ENCODE data around the gene C4B.
A peak's percentile ranks its signal among the peaks of the same experiment; 100 is the strongest.
"Not testable (repeated sequence)": the region's sequence is repeated elsewhere in the genome, so short reads cannot be mapped to it uniquely, and the experiment has no call there.

C4B gene

GRCh38 chr6:32004864-32005537 is 9.6 kb upstream of the C4B start:
- not testable (repeated sequence) for H3K36me3 Mint-ChIP-seq, H3K4me3 Mint-ChIP-seq, H3K27me3 Mint-ChIP-seq, H3K27ac Mint-ChIP-seq, H3K4me1 Mint-ChIP-seq, H3K9me3 Mint-ChIP-seq
- DNase-seq (ENCODE audit: low spot score in 2 of 2) (peak in 1 of 2 donors; percentile 9), ATAC-seq (ENCODE audit: low read depth) (peak; percentile 88)

GRCh38 chr6:32005538-32005880 is 9.1 kb upstream of the C4B start:
- DNase-seq (ENCODE audit: low spot score in 2 of 2); H3K27me3 Mint-ChIP-seq; ATAC-seq (ENCODE audit: low read depth); H3K4me1 Mint-ChIP-seq; H3K4me3 Mint-ChIP-seq; H3K36me3 Mint-ChIP-seq; H3K27ac Mint-ChIP-seq; H3K9me3 Mint-ChIP-seq: not testable (repeated sequence)

DNA sequence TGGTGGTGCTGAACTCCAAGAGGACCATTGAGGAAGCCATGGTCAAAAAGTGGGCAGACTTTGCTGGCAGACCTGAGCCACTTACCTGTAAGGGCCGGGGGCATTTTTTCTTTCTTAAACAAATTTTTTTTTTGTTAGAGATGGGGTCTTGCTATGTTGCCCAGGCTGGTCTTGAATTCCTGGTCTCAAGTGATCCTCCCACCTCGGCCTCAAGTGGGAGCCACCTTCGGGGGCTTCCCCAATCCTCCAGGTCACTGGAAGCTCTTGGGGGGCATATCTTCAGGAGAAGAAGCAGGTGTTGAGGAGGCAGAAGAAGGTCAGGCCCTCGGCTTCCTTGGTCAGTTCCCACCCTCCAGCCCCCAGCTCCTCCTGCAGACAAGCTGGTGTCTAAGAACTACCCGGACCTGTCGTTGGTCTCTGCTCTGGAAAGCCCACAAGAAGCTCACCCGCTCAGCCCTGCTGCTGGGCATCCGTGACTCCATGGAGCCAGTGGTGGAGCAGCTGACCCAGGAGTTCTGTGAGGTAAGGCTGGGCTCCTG is 8.5 kb upstream of the C4B start:
- H3K27me3 Mint-ChIP-seq; ATAC-seq (ENCODE audit: low read depth); DNase-seq (ENCODE audit: low spot score in 2 of 2); H3K27ac Mint-ChIP-seq; H3K4me3 Mint-ChIP-seq; H3K36me3 Mint-ChIP-seq; H3K9me3 Mint-ChIP-seq; H3K4me1 Mint-ChIP-seq: not testable (repeated sequence)

DNA sequence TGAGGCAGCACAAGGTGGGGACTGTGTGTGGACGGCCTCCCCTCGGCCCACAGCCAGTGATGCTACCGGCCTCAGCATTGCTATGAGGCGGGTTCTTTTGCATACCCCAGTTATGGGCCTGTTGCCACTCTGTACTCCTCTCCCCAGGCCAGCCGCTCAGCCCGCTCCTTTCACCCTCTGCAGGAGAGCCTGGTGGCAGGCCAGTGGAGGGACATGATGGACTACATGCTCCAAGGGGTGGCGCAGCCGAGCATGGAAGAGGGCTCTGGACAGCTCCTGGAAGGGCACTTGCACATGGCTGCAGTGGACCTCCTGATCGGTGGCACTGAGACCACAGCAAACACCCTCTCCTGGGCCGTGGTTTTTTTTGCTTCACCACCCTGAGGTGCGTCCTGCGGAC is 7.5 kb upstream of the C4B start:
- DNase-seq (ENCODE audit: low spot score in 2 of 2); H3K36me3 Mint-ChIP-seq; H3K27me3 Mint-ChIP-seq; H3K27ac Mint-ChIP-seq; H3K9me3 Mint-ChIP-seq; ATAC-seq (ENCODE audit: low read depth); H3K4me3 Mint-ChIP-seq; H3K4me1 Mint-ChIP-seq: not testable (repeated sequence)

DNA sequence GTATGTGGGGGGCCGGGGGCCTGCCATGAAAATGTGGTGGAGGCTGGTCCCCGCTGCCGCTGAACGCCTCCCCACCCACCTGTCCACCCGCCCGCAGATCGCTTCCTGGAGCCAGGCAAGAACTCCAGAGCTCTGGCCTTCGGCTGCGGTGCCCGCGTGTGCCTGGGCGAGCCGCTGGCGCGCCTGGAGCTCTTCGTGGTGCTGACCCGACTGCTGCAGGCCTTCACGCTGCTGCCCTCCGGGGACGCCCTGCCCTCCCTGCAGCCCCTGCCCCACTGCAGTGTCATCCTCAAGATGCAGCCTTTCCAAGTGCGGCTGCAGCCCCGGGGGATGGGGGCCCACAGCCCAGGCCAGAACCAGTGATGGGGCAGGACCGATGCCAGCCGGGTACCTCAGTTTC is 6.6 kb upstream of the C4B start:
- H3K36me3 Mint-ChIP-seq; H3K4me1 Mint-ChIP-seq; ATAC-seq (ENCODE audit: low read depth); H3K4me3 Mint-ChIP-seq; H3K9me3 Mint-ChIP-seq; H3K27me3 Mint-ChIP-seq; H3K27ac Mint-ChIP-seq; DNase-seq (ENCODE audit: low spot score in 2 of 2): not testable (repeated sequence)

DNA sequence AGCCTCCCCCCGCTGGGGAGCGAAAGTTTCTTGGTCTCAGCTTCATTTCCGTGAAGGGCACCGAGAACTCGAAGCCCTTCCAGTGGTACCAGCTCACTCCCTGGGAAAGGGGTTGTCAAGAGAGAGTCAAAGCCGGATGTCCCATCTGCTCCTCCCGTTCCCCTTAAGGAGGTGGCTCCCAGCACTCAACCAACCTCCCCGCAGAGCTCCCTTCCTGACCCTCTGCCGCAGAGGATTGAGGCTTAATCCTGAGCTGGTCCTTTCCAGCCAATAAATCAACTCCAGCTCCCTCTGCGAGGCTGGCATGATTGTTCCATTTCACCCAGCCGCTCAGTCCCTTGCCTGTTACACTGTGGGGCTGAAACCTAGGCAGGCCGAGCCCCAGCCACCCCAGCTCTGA is 6.0 kb upstream of the C4B start:
- not testable (repeated sequence) for DNase-seq (ENCODE audit: low spot score in 2 of 2); H3K4me3 Mint-ChIP-seq; ATAC-seq (ENCODE audit: low read depth); H3K9me3 Mint-ChIP-seq; H3K27me3 Mint-ChIP-seq; H3K36me3 Mint-ChIP-seq; H3K27ac Mint-ChIP-seq; H3K4me1 Mint-ChIP-seq

- H3K27ac Mint-ChIP-seq; H3K36me3 Mint-ChIP-seq; H3K9me3 Mint-ChIP-seq; H3K4me3 Mint-ChIP-seq; DNase-seq (ENCODE audit: low spot score in 2 of 2); ATAC-seq (ENCODE audit: low read depth); H3K27me3 Mint-ChIP-seq; H3K4me1 Mint-ChIP-seq: not testable (repeated sequence)
Observed at GRCh38 chr6:32009537-32009936, 5.1 kb upstream of the C4B start.

DNA sequence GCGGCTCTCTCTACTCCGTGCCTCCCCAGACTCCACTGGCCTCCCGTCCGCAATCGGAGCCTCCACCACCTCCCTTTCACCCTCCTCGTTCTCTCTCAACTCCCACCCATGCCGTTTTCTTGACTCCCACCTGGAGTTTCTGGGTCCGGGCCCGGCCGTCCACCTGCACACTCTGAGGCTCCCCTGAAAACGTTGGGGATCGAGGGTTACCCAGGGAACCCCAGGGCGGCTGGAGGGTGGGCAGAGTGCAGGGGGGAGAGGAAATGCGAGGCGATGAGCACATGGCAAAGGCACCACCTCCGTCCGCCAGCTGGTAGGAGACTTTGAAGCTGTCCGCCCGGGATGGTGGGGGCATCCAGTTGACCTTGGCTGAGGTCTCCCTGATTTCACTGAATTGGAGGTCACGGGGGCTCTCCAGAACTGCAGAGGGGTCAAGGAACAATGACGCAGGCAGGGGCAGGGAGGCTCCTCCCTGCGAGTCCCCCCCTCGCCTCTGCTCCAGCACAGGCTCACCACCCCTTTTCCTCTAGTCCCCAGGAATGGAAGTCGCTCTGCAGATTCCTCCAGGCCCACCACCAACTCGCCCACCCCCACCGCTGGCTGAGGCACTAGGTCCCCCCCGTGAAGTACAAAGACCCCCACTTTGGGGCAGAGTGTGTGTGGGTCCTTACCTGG is 3.6 kb upstream of the C4B start:
- H3K27ac Mint-ChIP-seq; ATAC-seq (ENCODE audit: low read depth); H3K9me3 Mint-ChIP-seq; H3K36me3 Mint-ChIP-seq; H3K4me1 Mint-ChIP-seq; H3K4me3 Mint-ChIP-seq; DNase-seq (ENCODE audit: low spot score in 2 of 2); H3K27me3 Mint-ChIP-seq: not testable (repeated sequence)

DNA sequence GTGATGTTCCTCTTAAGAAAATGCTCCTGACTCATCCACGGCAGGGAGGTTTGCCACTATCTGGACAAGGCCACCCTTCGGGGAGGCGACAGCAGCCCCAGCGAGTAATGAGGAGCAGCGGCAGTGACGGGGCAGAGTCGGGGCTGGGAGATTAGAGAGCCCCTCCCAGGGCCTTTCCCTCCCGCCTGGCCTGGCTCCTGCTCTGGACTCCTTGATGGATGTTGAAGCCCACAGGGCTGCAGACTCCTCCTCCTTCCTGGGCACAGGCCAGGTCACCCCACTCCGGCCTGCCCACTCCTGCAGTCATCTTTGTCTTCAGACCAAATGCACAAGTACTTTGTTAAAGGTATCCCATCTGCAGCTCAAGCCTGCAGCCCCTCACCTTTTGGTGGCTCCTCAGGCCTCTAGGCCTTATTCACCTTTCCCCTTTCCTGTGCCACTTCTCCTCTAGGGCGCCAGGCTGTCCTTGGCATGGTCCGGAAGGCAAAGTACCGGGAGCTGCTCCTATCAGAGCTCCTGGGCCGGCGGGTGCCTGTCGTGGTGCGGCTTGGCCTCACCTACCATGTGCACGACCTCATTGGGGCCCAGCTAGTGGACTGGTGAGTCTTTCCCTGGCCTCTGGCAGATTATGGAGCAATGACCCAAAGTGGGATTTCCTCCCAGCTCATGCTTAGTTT is 1.5 kb upstream of the C4B start:
- DNase-seq (ENCODE audit: low spot score in 2 of 2); H3K27ac Mint-ChIP-seq; H3K4me1 Mint-ChIP-seq; H3K9me3 Mint-ChIP-seq; ATAC-seq (ENCODE audit: low read depth); H3K27me3 Mint-ChIP-seq; H3K4me3 Mint-ChIP-seq; H3K36me3 Mint-ChIP-seq: not testable (repeated sequence)

DNA sequence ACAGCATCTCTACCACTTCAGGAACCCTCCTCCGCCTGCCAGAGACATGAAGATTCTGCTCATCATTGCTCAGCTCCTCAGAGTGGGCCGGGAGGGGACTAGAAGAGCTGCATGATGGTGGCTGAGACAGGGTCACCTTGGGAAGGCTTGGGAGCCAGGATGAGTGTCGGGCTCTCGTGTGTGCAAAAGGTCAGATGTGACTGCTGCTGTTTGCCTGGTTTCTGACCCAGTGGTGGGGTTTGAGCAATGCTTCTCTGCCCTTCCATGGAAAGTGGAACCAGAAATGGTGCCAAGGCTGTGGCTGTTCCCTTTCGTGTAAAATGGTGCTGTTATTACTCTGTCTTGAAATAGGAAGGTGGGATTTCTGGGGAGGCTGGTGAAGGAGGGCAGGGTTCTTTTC is 857 bp upstream of the C4B start:
- not testable (repeated sequence) for H3K4me3 Mint-ChIP-seq

DNA sequence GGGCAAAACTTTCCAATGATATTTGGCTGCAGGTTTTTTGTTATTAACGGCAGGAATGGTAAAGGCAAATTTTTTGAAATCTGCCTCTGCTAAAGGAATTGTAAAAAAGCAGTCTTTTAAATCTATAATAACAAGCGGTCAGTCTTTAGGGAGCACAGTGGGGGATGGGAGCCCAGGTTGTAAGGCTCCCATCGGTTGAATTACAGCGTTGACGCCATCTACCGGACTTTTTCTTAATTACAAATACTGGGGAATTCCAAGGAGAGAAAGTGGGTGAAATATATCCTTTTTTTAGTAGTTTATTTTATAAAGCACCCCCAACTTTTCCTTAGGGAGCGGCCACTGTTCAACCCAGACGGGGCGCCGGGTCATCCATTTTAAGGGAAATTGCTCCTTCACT is 7.5 kb downstream of the C4B start:
- not testable (repeated sequence) for H3K36me3 Mint-ChIP-seq; ATAC-seq (ENCODE audit: low read depth); H3K4me3 Mint-ChIP-seq

More for the DNA sequence above, 857 bp upstream of the C4B start:
- ATAC-seq (ENCODE audit: low read depth); H3K27me3 Mint-ChIP-seq; H3K27ac Mint-ChIP-seq; DNase-seq (ENCODE audit: low spot score in 2 of 2); H3K36me3 Mint-ChIP-seq; H3K9me3 Mint-ChIP-seq; H3K4me1 Mint-ChIP-seq: not testable (repeated sequence)

GRCh38 chr6:32028631-32029030 is 14.0 kb downstream of the C4B start:
- not testable (repeated sequence) for DNase-seq (ENCODE audit: low spot score in 2 of 2); ATAC-seq (ENCODE audit: low read depth); H3K36me3 Mint-ChIP-seq; H3K27me3 Mint-ChIP-seq; H3K4me1 Mint-ChIP-seq; H3K27ac Mint-ChIP-seq; H3K9me3 Mint-ChIP-seq; H3K4me3 Mint-ChIP-seq

More for the DNA sequence above, 7.5 kb downstream of the C4B start:
- not testable (repeated sequence) for H3K4me1 Mint-ChIP-seq; H3K27ac Mint-ChIP-seq; DNase-seq (ENCODE audit: low spot score in 2 of 2); H3K27me3 Mint-ChIP-seq; H3K9me3 Mint-ChIP-seq

DNA sequence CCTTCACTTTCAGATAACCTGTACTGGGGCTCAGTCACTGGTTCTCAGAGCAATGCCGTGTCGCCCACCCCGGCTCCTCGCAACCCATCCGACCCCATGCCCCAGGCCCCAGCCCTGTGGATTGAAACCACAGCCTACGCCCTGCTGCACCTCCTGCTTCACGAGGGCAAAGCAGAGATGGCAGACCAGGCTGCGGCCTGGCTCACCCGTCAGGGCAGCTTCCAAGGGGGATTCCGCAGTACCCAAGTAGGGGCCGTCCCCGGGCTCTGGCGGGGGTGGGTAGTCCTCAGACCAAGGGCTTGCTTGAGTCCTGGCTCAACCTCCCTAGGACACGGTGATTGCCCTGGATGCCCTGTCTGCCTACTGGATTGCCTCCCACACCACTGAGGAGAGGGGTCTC is 15.0 kb downstream of the C4B start:
- not testable (repeated sequence) for DNase-seq (ENCODE audit: low spot score in 2 of 2); H3K27me3 Mint-ChIP-seq; H3K4me1 Mint-ChIP-seq; H3K4me3 Mint-ChIP-seq; H3K36me3 Mint-ChIP-seq; H3K9me3 Mint-ChIP-seq; H3K27ac Mint-ChIP-seq; ATAC-seq (ENCODE audit: low read depth)

DNA sequence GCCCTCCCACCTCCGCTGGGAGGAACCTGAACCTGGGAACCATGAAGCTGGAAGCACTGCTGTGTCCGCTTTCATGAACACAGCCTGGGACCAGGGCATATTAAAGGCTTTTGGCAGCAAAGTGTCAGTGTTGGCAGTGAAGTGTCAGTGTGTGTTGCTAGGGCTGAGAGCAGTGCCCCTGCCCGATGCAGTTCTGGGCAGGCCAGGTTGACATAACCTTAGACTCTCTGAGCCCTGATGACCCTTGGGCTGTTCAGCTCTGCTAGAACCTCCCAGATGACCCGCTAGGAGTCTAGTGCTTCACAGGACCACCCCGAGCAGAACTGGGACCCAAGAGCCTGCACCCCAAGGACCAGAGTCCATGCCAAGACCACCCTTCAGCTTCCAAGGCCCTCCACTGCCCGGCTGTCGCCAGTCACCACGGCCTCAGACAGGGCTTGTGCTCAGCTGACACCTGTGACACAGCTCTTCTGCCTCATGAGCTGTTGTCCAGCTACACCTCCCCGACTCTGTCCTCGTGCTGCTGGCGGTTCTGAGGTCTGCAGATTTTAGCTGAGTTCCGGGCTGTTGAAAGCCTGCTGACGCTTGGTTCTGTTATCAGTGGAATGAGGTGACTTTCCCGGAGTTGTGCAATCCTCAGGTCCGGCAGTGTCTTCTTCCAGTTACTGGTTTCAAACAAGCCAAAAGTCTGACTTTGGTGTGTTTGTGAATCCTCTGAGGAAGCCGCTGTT is 20.9 kb downstream of the C4B start:
- not testable (repeated sequence) for H3K4me3 Mint-ChIP-seq; H3K4me1 Mint-ChIP-seq; H3K9me3 Mint-ChIP-seq; H3K27me3 Mint-ChIP-seq; DNase-seq (ENCODE audit: low spot score in 2 of 2); ATAC-seq (ENCODE audit: low read depth); H3K27ac Mint-ChIP-seq; H3K36me3 Mint-ChIP-seq

Data from memory B cell (primary cell).